Activated T-helper 9 cell treated with anti-CD3 and anti-CD28 coated beads, Interleukin-2, amount 50 U/mL, for 16 hours (primary cell): ENCODE measurements around the gene ZNF652.
"Not testable (repeated sequence)": the region's sequence is repeated elsewhere in the genome, so short reads cannot be mapped to it uniquely, and the experiment has no call there.

Experiments used
- DNase-seq: peaks from one replicate; pipeline ENCODE4 v3.0.0-alpha.2; 2020; ENCODE audit warnings: low read depth

Gene ZNF652

DNA sequence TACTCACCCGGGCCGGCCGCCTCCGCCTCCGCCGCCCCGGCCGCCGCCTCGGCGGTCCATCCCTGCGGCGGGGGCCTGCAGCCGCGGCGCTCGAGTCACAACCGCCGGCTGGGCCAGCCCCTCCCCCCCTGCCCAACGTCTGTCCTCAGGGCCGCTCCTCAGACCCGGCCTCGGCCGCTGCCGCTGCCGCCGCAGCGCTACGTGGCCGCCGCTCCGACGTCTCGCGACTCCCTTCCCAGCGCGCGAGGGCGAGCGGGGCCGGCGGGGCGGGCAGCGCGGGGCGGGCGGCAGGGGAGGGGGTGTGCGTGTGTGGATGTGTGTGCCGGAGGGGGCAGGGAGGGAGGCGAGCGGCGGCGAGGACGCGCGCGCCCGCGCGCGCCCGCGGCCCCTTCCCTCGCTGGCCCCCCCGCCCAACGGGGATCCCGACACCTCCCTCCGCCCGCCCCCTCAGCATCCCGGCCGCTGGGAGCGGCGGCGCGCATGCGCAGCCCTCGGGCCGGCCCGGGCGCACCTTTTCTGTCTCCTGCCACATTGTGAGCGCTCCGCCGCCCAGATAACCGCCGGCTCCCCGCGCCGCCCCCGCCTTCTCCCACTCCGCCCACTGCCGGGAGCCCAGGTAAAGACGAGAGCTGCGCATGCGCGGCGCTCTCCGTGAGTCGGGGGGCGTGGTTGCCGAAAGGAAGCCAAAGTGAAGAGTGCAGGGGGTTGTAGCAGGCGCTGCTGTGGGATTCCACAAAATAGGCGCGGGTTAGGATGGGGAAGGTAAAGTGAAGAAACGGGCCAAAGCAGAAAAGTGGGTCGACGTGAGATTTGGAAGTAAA is at the start of gene ZNF652:
ZNF652 (minus strand) TSS at position 349 of the 821 bp plus-strand sequence. CDS start 44,525 bp downstream, outside the sequence.
- DNase-seq, result peak; percentile 89

DNA sequence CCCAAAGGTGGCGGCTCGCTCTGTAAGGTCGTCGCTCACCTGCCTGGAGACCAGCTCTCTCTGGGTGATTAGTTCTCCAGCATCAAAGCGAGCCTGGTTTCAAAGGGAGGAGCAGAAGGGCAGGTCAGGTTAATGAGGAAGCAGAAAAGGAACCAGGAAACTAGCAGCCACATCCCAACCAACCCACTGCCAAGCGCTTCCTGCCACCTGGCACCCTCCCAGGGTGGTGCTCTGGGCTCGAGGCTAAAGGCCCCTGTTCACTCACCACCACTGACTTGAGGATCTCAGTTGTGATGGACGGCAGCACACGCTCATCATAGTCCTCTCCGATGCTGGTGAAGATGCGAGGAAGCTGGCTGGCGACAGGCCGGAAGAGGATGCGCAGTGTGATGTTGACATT is 47.0 kb upstream of the ZNF652 start:
- DNase-seq, result no peak

DNA sequence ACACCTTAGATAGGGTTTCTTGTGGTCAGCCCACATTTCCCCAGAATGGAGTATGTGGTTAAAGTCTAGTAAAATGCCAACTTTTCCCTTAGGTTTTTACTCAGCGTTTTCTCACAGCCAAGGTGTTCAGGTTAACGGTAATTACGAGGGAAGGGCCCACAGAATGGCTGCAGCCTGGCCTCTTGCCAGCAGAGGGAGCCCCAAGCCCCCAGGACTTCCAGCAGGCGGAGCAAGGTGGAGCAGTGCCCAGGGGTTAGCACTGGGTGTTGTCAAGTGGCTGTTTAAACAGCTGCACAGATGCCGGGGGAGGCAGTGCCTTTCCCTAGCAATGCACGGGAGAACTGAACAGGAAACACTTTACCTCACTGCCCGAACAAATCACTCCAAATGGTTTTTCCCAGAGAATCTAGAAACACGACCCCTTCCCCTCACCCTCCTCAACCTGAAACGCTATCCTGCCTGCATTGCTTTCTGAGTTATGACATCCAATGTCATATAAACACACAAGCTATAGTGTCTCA is 46.0 kb upstream of the ZNF652 start:
- DNase-seq, result peak; percentile 75

DNA sequence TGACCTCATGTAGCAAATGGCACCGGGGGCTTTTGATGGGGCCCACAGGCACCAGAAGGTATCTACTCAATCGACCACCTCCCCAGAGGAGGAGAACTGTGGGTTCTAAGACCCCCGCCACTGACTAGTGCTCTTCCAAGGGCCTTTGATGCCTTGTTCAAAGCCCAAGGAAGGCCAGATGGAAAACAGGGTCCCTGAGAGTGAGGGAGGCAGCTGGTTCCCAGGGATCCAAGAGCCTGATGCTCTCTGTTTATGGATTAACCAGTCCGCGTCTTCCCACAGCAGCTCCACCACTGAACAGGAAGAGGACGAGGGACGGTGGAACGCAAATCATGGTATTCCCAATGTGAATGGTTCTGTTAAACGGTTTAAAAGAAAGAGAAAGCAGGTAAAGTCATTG is 45.0 kb upstream of the ZNF652 start:
- no peak for DNase-seq

DNA sequence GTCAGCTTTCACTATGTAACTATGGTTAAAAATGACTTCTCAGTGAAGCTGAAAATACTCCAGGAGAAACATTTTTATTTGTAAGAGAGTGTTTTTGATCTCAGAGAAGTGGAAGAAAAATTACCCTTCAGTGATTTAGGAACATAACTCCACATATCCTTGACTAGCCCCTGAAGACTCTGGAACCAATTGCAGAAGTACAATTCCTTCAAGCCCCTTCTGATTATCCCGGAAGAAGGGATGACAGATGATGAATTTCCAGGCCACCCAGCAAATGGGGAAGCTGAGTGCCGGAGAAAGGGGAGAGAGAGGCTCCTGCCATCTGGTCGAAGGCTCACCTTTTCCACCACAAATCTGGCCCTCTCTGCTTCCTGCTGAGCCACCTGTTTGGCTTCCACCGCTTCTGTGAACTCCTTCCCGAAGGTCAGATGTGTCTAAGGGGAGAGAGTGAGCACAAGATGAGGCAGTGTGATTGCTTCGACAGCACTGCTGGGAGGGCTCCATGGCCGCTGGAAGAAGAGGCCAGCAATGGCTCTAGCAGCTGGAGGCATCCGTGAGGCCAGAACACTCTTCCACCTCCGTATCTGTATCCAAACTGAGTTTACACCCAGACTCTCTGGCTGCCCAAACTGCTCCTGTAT is 44.5 kb upstream of the ZNF652 start:
- DNase-seq, result no peak

DNA sequence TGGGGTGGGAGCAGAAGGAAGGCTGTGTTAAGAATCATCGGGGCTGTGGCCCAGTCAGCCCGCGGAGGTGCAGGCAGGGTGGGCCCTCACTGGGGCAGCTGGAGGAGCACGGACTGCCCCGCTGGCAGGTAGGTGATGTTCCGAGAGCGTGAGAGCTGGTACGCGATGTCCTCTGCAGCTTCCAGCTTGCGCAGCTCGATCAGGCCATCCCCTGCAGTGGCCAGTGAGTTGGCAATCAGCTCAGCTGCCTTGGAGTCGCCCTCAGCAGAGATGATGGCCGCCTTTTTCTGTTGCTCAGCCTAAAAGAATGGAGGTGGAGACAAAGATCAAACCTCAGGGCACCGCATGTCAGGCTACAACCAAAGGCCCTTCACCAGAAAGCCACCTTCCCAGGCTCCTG is 42.9 kb upstream of the ZNF652 start:
- DNase-seq, result no peak

DNA sequence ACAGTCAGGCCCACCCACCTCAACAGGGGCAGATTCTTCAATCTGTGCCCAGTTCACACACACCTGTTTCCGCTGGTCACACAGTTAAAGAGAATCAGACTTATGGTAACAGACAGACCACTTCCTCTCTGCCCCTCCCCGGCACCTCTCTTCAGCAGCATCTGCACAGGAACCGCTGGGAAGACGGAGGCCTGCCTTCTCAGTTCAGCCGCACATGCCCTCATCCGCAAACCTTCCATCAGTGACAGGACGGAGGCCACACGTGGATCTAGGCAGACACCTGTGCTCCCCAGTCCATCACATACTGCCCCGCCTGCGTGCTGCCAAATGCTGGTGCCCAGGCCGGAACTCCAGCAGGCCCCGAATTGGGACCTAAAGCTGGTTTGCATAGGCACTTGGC is 42.3 kb upstream of the ZNF652 start:
- no peak for DNase-seq

DNA sequence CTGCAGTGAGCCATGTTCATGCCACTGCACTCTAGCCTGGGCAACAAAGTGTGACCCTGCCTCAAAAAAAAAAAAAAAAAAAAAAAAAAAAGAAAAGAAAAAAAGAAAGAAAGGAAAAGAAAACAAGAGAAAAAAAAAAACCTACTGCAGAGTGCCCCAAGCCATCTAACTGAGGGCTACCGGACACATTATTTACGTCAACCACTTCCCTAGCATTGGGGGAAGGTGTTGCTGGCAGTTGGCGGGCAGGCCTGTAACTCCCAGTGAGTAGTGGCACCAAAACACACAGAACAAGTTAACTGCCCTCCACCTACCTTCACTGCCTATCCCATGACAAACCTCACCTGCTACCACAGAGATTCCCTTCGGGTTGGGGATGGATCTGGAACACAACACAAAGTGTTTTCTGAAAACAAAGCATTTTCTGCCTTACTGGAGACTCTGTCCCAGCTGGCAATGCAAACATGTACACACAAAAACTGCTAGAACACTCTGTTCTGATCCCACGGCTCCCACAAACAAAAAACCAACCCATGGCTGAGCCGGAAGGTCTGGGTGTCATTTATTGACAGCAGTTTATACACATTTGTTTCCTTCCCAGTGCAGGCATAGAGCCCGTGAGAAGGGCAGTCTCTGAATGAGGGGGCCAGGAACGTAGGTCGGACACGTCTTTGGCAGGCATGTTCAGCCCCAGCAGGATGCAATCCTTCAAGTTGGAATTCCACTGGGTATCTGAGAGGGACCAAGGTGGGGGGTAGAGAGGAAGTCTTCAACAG is 41.7 kb upstream of the ZNF652 start:
- DNase-seq, result no peak

DNA sequence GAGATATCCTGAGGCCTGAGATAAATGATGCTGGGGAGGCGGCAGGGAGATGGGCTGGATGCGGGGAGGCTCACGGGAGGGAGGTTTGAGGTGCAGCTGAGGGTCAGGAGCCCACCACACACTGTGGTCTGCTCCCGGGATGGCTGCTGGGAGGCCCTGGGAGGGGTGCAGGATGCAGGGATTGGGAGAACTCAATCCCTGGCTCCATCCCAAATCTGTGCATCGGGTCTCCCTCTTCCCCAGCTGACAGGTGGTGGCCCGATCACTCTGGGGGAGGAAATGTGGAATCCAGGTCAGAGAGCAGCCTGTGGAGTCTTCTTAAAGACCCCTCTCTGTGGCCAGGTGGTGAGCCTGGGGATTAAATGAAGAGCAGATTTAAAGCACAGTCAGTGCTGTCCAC is 40.7 kb upstream of the ZNF652 start:
- no peak for DNase-seq

DNA sequence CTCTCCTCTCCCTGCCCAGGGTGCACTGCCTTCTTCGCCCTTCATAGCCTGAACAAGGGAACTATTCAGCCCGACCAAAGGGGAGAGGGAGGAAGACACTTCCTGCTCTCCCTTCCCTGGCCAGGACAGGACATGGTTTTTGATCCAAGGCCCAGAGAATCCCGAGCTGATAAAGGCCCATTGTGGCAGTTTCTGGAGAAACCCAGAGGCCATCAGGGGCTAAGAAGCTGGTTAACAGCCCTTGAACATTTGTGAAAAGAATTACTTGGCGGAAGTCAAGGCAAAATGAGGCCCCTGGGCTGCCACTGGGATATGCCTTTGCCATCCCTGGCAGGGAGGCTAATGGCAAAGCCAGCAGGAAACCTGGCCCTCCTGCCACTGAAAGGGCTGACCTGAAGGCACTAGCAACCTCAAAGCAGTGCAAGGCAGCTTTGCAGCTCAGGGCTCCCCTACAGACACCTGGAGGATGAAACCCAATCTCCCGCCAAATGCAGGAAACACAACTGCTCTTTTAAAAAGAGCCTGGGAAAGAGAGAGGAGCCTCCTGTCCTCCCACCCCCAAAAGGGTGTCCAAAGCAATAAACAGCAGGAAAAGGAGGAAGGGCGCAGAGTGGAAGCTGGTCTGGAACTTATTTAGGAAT is 40.0 kb upstream of the ZNF652 start:
- no peak for DNase-seq

DNA sequence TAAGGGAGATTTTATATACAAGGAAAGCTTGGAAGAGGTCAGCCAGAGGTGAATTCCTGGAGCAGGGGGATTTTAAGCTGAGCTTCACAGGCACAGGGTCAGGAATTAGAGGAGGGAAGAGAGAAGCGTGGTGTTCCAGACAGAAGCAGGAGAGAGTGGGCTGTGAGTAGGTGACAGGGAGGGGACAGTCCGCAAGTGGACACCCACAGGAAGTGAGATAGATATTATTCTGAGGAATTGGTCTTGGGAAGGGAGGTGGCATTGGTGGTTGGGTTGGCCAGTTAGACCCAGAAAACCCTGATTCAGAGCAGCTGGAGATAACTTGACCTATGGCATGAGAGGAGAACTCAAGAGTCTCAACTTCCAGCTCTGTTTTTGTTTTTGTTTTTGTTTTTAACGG is 37.9 kb upstream of the ZNF652 start:
- DNase-seq, result no peak

DNA sequence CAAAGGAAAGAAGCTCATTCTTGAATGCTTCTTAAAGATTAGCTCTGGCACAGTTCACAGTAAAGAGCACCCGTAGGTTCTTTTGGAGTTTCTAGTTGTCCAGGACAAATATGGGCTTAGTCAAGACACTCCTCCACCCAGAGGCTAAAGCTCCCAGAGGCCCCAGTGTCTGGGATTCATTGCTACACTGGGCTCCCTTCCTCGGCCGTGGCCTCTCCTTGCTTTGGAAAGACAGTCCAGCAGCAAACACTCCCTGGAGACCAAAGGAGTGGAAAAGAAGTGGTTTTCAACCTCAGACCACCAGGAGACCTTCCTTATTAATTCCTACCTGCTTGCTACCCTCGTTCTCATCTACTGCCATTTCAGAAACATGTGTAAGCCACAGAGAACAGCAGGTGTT is 35.5 kb upstream of the ZNF652 start:
- DNase-seq, result no peak

DNA sequence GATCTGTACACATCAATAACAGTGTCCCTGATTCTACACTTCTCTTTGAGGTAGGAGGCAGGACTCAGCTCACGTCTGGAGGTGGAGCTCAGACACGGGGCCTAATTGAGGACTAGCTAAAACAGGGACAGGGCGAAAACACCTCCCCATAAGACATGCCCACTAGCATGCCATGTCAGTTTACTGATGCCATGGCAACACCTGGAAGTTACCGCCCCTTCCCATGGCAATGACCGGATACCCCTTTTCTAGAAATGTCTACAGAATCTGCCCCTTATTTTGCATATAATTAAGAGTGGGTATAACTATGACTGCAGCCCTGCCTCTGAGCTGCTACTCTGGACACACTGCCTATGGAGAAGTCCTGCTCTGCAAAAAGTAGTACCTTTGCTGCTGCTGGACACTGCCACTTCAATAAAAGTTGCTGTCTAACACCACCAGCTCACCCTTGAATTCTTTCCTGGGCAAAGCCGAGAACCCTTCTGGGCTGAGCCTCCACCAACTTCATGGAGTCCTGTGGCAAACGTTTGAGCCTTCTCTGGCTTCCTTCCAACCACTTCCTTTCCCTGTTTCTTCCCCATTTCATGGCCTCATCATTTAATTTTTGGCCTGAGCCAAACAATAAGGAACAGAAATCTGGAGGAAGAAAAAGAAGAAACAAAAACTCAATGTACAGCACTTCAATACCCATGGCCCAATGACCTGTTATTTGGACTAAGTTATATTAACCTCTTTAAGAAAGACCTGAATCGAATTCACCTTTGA is 31.6 kb upstream of the ZNF652 start:
- DNase-seq, result no peak

DNA sequence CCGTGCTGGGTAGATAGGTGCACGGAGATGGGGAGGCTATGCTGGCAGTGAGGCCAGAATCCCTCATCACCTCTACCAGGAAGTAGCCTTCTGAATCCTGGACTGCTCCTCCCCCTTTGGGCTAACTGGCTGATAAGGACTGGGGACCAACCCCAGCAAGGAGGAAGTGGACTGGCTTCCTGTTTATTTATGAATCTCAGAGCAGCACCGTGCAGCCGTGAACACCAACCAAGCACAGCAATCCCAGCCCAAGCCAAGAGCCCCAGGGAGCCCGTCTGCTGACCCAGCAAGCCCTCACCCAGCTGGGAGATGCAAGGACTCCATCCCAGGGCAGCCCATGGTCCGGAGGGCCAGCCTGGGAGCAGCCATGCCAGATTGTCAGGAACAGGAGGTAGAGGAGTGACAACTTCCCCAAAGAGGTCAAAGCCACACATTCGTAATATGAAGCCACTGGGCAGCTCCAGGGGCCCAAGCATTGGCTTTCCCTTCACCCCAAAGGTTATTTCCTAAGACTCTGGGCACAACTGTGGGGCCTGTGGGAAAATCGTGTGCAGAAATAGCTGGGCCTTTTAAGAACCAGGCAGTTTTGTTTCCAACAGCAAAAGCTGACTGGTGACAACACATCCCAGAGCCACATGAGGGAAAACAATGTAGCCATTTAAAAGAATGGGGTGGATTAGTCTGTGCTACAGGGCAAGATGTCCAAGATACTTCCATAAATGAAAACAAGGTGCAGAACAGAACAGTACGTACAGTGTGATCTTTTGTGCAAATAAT is 28.7 kb upstream of the ZNF652 start:
- no peak for DNase-seq

DNA sequence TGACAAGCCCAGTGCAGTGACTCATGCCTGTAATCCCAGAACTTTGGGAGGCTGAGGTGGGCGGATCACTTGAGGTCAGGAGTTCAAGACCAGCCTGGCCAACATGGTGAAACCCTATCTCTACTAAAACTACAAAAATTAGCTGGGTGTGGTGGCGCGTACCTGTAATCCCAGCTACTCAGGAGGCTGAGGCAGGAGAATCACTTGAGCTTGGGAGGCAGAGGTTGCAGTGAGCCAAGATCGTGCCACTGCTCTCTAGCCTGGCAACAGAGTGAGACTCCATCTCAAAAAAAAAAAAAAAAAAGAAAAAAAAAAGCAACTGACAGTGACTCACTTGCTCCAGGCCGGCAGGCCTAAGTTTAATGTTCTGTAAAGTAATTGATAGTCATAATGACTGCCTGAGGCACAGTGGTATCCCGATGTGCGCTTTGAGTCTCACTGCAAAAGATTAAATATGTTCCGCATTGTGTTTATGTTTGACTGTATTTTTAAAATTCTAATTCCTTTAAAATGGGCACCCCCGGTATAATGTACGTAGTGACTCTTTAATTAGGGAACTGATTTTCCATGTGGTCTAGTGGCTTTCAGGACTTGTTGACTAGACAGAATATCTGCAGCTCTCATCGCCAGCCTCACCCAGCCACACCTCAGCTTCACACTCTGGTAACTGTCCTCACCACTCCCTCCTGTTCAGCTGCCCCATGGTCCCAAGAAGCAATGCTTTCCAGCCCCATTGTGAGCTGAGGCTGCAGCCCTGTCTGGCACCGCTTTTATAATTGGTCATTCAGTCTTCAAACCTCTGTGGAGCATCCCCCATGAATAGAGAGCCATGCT is 27.7 kb upstream of the ZNF652 start:
- DNase-seq, result not testable (repeated sequence)

DNA sequence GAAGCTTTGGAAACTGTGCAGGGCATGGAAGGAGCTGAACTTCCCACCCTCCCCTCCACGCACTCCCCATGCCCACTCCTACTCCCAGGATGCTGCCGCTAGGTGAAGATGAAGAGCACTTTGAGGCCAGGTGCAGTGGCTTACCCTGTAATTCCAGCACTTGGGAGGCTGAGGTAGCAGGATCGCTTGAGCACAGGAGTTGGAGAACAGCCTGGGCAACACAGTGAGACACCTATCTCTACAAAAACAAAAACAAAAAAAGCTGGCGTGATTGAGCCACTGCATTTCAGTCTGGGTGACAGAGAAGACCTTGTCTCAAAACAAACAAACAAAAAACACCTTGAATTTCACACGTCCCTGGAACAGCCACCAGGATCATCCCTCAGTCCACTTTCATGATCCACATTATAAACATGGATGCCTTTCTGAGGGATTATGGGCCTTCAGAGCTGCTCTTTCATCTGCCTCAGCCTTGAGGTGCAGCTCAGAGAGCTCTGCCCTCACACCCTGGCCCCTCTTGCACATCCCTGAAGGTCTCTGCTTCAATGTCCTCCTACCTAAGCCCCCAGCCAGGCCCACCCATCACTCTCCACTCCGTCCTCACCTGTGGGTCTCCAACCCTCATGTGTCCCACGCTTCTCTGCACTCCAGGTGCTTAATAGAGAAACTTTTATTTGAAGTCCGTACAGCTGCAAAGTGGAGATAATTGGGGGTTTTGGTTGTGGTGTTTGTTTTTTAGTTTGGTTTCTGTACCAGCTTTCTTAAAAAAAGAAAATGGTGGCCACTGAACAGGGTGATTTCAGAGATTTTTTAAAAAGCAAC is 26.9 kb upstream of the ZNF652 start:
- no peak for DNase-seq

DNA sequence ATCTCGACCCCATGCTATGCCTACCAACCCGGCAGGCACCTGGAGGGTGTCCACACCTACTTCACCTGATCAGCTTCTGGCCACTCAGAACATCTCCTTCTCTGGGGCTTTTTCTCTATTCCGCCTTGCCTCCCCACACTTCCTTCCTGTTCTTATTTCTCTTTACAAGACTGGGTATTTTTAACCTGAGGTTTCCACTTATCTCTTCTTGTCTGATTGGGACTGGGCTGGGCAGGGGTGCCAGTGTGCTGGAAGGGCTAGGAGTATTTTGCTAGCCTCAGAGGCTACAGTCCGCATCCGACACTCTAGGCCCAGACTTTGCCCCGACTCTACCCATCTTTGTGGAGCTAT is 26.2 kb upstream of the ZNF652 start:
- DNase-seq, result no peak

DNA sequence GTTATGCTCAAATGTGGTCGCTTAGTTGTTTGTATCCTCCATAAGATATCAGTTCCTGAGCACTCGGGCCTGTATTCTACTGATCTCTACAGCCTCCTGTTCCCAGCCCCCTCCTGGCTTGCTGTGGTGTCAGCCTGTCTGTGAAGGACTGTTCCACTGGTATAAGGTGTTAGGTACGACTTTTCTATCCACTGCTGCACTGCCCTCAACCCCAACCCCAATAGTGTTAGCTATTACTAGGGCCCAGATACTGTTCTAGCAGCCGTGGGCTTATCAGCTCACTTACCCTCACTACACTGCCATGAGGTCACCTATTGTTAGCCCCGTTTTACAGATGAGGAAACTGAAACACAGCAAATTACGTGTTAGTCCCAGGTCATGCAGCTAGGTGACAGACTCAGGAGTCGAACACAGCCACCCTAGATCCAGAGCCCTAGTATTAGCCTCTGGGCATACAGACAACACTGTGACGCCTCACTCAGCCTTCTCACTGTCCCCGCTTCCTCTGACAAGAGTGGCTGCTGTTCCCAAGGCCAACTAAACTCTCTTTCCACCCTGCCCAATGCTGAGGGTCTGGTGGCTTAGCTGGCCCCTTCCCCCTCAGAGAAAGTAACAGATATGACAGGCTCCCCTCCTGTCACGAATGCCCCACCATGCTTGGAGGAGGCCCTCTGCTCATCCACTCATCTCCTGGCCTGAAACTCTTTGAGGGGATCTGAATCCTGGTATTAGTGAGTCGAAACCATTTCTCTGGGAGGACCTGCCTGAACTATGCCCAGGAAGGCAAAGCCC is 25.6 kb upstream of the ZNF652 start:
- DNase-seq, result no peak
